Activated B cell treated with CpG ODN at 0.5 μM for 24 hours (primary cell): ENCODE measurements around the gene MGP. TPM values are rescaled to one million over a fixed set of nuclear protein-coding genes. Genes with fewer than 3 reads are reported as not detected.

Source experiments
- ATAC-seq: fragments of 200-7000 bp; cut with Tn5 transposase; one replicate; pipeline ENCODE4 v1.10.0; 2021; ENCODE audit warnings: low read depth, mild to moderate bottlenecking, moderate library complexity
- CTCF ChIA-PET: fragments of 350-600 bp; sonication (Branson Sonifier 250); formaldehyde crosslinking; loops from one replicate; lab custom pipeline; 2021; ENCODE audit warnings: antibody characterized with exemption; lab: Charles Lee
- POLR2A ChIA-PET: fragments of 350-600 bp; sonication (Branson Sonifier 250); formaldehyde crosslinking; loops from one replicate; lab custom pipeline; 2021; ENCODE audit warnings: antibody characterized with exemption; lab: Charles Lee
- DNase-seq: peaks from one replicate; pipeline ENCODE4 v3.0.0; 2022
- H3K27ac Mint-ChIP-seq: one replicate; pipeline ENCODE4 v1.8.0; 2020; ENCODE audit warnings: mixed read lengths
- H3K27me3 Mint-ChIP-seq: one replicate; pipeline ENCODE4 v1.8.0; 2021; ENCODE audit warnings: mixed read lengths
- H3K36me3 Mint-ChIP-seq: one replicate; pipeline ENCODE4 v1.8.0; 2021; ENCODE audit warnings: low read depth, mixed read lengths
- H3K4me1 Mint-ChIP-seq: one replicate; pipeline ENCODE4 v1.8.0; 2021; ENCODE audit warnings: mixed read lengths
- H3K4me3 Mint-ChIP-seq: one replicate; pipeline ENCODE4 v1.8.0; 2020; ENCODE audit warnings: mild to moderate bottlenecking, mixed read lengths
- H3K9me3 Mint-ChIP-seq: one replicate; pipeline ENCODE4 v1.8.0; 2020; ENCODE audit warnings: mixed read lengths
- intact Hi-C: fragments of 100-400 bp; cut with micrococcal nuclease; formaldehyde crosslinking; loops from one replicate; pipeline ENCODE4 v1.15.1; 2024
- total RNA-seq: library from RNA; stranded (reverse); gene quantifications from 2 replicates; pipeline ENCODE4 v1.2.3, GENCODE V29; 2022
- TF ChIP-seq, protein P1 (sequence below): fragments of 200-600 bp; IDR thresholded peaks from one replicate; pipeline ENCODE4 v1.8.0; 2022; ENCODE audit warnings: antibody characterized with exemption, mild to moderate bottlenecking

MGP gene
- total RNA-seq, 1 donor from 2014 or later, result not detected

DNA sequence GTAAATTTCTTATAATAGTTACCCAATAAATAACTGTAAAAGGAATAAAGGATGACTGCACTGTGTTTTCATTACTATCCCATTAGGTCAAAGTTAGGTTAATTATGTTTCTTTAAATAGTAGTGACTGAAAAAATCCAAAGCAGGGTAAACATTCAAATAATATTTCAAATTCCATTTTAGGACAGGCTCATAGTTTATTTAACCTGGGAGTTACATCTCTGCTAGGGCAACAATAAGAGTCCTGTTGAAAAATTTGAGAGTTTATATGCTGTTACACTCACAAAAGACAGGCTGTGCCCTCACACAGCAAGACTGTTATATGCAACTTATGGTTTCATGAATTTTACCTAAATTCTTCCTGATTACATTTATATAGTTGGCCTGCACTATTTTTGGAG is 44.6 kb upstream of the MGP start:
- Mint-ChIP-seq H3K27me3 (no peaks in the 10 kb centered on the region), H3K9me3 (no peaks in the 10 kb centered on the region), H3K4me3 (no peak overlapping the region), H3K4me1 (peaks cover 8% of the 10 kb centered on the region), H3K27ac (no peak overlapping the region), H3K36me3 (peaks cover 51% of the 10 kb centered on the region)
- intact Hi-C loops, result no loop called here
- ChIA-PET POLR2A (no interaction called here), CTCF (no interaction called here)
- no peak for DNase-seq
- TF ChIP-seq, protein P1, sequence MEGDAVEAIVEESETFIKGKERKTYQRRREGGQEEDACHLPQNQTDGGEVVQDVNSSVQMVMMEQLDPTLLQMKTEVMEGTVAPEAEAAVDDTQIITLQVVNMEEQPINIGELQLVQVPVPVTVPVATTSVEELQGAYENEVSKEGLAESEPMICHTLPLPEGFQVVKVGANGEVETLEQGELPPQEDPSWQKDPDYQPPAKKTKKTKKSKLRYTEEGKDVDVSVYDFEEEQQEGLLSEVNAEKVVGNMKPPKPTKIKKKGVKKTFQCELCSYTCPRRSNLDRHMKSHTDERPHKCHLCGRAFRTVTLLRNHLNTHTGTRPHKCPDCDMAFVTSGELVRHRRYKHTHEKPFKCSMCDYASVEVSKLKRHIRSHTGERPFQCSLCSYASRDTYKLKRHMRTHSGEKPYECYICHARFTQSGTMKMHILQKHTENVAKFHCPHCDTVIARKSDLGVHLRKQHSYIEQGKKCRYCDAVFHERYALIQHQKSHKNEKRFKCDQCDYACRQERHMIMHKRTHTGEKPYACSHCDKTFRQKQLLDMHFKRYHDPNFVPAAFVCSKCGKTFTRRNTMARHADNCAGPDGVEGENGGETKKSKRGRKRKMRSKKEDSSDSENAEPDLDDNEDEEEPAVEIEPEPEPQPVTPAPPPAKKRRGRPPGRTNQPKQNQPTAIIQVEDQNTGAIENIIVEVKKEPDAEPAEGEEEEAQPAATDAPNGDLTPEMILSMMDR, result no peak
- ATAC-seq, result no peak

DNA sequence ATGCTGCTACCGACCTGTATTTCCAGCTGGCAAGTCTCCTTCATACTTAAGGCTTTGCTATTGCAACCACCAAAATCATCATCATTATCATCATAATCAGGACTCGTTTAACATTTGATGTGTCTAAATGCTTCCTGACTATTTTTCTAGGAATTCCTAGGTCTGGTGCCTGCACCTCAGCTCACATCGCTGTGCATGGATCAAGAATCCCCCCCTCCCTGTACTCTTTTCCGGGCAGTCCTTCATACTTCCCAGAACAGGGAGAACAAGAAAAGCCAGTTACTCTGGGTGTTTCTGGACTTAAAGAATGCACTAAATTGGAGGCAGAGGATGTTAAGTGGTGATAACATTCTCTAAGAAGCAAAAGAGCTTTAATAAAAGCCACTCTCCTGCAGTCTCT is 43.3 kb upstream of the MGP start:
- DNase-seq (no peak), ATAC-seq (no peak)
- H3K9me3 Mint-ChIP-seq, result no peaks in the 10 kb centered on the region
- TF ChIP-seq, protein P1, result no peak
- CTCF ChIA-PET, result no interaction called here
- no peaks in the 10 kb centered on the region for H3K27me3 Mint-ChIP-seq
- no peak overlapping the region for H3K27ac Mint-ChIP-seq
- H3K4me1 Mint-ChIP-seq, result peaks cover 8% of the 10 kb centered on the region
- no peak overlapping the region for H3K4me3 Mint-ChIP-seq
- peaks cover 40% of the 10 kb centered on the region for H3K36me3 Mint-ChIP-seq
- POLR2A ChIA-PET, result interaction anchor here (0.6 to 1.0 kb wide), 2 partner anchors 11 to 641 kb away, joined by 3 read pairs; no protein-coding TSS in a partner anchor
- intact Hi-C loops, result no loop called here

DNA sequence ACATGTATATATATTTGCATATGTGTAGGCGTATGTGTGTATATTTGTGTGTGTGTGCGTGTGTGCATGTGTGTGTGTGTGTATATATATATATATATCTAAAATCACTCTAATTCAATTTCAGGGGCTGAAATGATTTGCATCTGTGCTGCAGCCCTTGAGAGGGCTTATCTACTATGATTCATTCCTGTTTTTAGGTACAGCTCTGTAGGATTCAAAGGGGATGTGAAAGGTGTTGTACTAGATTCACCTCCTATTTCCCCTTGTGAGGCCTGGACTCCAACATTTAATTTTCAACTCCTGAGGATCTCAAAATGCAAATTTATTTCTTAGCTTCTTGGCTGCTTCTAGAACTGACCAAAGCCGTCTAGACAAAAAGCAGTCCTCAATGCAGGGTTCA is 41.6 kb upstream of the MGP start:
- no peak overlapping the region for H3K27ac Mint-ChIP-seq
- POLR2A ChIA-PET, result interaction anchor here (0.6 kb wide), 2 partner anchors 30 to 158 kb away, joined by 4 to 6 read pairs; no protein-coding TSS in a partner anchor

DNA sequence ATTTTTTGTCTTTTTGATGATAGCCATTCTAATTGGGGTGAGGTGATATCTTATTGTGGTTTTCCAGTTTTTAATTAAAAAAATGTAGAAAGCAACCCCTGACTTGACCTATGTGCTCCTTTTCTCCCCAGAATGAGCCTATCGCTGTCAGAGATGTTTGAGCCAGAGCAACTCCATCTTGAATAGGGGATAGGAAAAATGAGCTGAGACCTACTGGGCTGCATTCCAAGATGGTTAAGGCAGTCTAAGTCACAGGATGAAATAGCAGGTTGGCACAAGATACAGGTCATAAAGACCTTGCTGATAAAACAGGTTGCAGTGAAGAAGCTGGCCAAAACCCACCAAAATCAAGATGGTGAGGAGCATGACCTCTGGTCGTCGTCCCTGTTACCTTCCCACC is 38.9 kb upstream of the MGP start:
- intact Hi-C loops, result loop anchor here (5.0 kb wide), 1 partner anchor 42 kb away; no protein-coding TSS in a partner anchor
- no peak for DNase-seq
- ChIA-PET POLR2A (no interaction called here), CTCF (no interaction called here)
- no peak overlapping the region for H3K4me3 Mint-ChIP-seq
- H3K9me3 Mint-ChIP-seq, result no peaks in the 10 kb centered on the region
- no peaks in the 10 kb centered on the region for H3K27me3 Mint-ChIP-seq
- peaks cover 11% of the 10 kb centered on the region for H3K36me3 Mint-ChIP-seq
- peaks cover 25% of the 10 kb centered on the region for H3K4me1 Mint-ChIP-seq
- TF ChIP-seq, protein P1, result no peak
- ATAC-seq, result no peak
- no peak overlapping the region for H3K27ac Mint-ChIP-seq

More for the DNA sequence above, 41.6 kb upstream of the MGP start:
- DNase-seq (no peak), ATAC-seq (no peak)
- H3K4me3 Mint-ChIP-seq, result no peak overlapping the region
- no peaks in the 10 kb centered on the region for H3K9me3 Mint-ChIP-seq
- intact Hi-C loops, result no loop called here
- H3K27me3 Mint-ChIP-seq, result no peaks in the 10 kb centered on the region
- TF ChIP-seq, protein P1, result no peak
- H3K4me1 Mint-ChIP-seq, result peaks cover 8% of the 10 kb centered on the region
- H3K36me3 Mint-ChIP-seq, result peaks cover 23% of the 10 kb centered on the region
- CTCF ChIA-PET, result no interaction called here

DNA sequence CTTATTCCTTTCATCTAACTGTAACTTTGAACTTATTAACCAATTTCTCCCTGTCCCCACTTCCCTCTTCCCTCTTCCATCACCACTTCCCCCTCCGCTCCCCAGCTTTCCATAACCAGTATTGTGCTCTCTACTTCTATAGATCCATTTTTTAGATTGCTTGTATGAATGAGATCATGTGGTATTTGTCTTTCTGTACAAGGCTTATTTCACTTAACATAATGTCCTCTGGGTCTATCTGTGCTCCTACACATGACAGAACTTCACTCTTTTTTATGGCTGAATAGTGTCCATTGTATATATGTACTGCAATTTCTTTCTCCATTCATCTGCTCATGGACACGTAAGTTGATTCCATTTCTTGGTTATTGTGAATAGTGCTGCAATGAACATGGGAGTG is 38.3 kb upstream of the MGP start:
- Mint-ChIP-seq H3K27ac (no peak overlapping the region), H3K27me3 (no peaks in the 10 kb centered on the region), H3K4me1 (peaks cover 25% of the 10 kb centered on the region), H3K4me3 (no peak overlapping the region), H3K36me3 (peaks cover 16% of the 10 kb centered on the region), H3K9me3 (no peaks in the 10 kb centered on the region)
- ChIA-PET POLR2A (no interaction called here), CTCF (interaction anchor here (0.7 kb wide), 1 partner anchor 73 kb away, joined by 3 read pairs; no protein-coding TSS in a partner anchor)
- DNase-seq (no peak), ATAC-seq (no peak)
- intact Hi-C loops, result loop anchor here (5.0 kb wide), 1 partner anchor 42 kb away; no protein-coding TSS in a partner anchor
- TF ChIP-seq, protein P1, result no peak
